ENCODE measurements around the gene TNNT2.

Gene TNNT2

GRCh38 chr1:201324306-201324705 is 53.2 kb downstream of the TNNT2 start (continued):
- TF ChIP-seq BACH2 (CRISPR knock-in tag; IDR thresholded peaks at IDR 0.05; ENCODE audit: borderline replicate concordance): no peak
- no peak for TF ChIP-seq GLIS3 (CRISPR knock-in tag; IDR thresholded peaks at IDR 0.05)
- TF ChIP-seq TCF4 (CRISPR knock-in tag; IDR thresholded peaks at IDR 0.05; ENCODE audit: borderline replicate concordance): no peak
- TF ChIP-seq RARB (CRISPR knock-in tag; IDR thresholded peaks at IDR 0.05): no peak
- TF ChIP-seq ZFP3 (CRISPR knock-in tag; IDR thresholded peaks at IDR 0.05): no peak
- TF ChIP-seq PPARA (CRISPR knock-in tag; IDR thresholded peaks at IDR 0.05; ENCODE audit: borderline replicate concordance): no peak
- no peak for TF ChIP-seq ZNF565 (CRISPR knock-in tag; conservative IDR thresholded peaks at IDR 0.05; ENCODE audit: low read depth)
- no peak for TF ChIP-seq OSR1 (CRISPR knock-in tag; IDR thresholded peaks at IDR 0.05)

- no peak for TF ChIP-seq ZFP3 (CRISPR knock-in tag; IDR thresholded peaks at IDR 0.05)
- TF ChIP-seq PPARA (CRISPR knock-in tag; IDR thresholded peaks at IDR 0.05; ENCODE audit: borderline replicate concordance): no peak
- TF ChIP-seq, protein P1, sequence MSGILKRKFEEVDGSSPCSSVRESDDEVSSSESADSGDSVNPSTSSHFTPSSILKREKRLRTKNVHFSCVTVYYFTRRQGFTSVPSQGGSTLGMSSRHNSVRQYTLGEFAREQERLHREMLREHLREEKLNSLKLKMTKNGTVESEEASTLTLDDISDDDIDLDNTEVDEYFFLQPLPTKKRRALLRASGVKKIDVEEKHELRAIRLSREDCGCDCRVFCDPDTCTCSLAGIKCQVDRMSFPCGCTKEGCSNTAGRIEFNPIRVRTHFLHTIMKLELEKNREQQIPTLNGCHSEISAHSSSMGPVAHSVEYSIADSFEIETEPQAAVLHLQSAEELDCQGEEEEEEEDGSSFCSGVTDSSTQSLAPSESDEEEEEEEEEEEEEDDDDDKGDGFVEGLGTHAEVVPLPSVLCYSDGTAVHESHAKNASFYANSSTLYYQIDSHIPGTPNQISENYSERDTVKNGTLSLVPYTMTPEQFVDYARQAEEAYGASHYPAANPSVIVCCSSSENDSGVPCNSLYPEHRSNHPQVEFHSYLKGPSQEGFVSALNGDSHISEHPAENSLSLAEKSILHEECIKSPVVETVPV (CRISPR knock-in tag; IDR thresholded peaks at IDR 0.05): no peak
- no peak for TF ChIP-seq CSDC2 (CRISPR knock-in tag; IDR thresholded peaks at IDR 0.05)
- TF ChIP-seq PATZ1 (CRISPR knock-in tag; IDR thresholded peaks at IDR 0.05; ENCODE audit: borderline replicate concordance): no peak
- no peak for TF ChIP-seq ZC3H10 (CRISPR knock-in tag; IDR thresholded peaks at IDR 0.05)
- no peak for TF ChIP-seq ESRRG (CRISPR knock-in tag; IDR thresholded peaks at IDR 0.05)
- no peak for TF ChIP-seq POU6F1 (CRISPR knock-in tag; IDR thresholded peaks at IDR 0.05; ENCODE audit: borderline replicate concordance, low read depth)
- TF ChIP-seq ZNF70 (CRISPR knock-in tag; IDR thresholded peaks at IDR 0.05): no peak
- TF ChIP-seq GLIS3 (CRISPR knock-in tag; IDR thresholded peaks at IDR 0.05): no peak
- no peak for TF ChIP-seq TCF4 (CRISPR knock-in tag; IDR thresholded peaks at IDR 0.05; ENCODE audit: borderline replicate concordance)
- no peak for TF ChIP-seq ISL1 (CRISPR knock-in tag; IDR thresholded peaks at IDR 0.05)
- TF ChIP-seq RARB (CRISPR knock-in tag; IDR thresholded peaks at IDR 0.05): no peak
- no peak for TF ChIP-seq ARNTL (CRISPR knock-in tag; IDR thresholded peaks at IDR 0.05; ENCODE audit: borderline replicate concordance, low read depth)
- no peak for TF ChIP-seq BACH2 (CRISPR knock-in tag; IDR thresholded peaks at IDR 0.05; ENCODE audit: borderline replicate concordance)
- TF ChIP-seq CREB5 (CRISPR knock-in tag; IDR thresholded peaks at IDR 0.05; ENCODE audit: low read depth): no peak
- no peak for TF ChIP-seq ZFP30 (CRISPR knock-in tag; IDR thresholded peaks at IDR 0.05)
- no peak for TF ChIP-seq ZNF565 (CRISPR knock-in tag; conservative IDR thresholded peaks at IDR 0.05; ENCODE audit: low read depth)
- no peak for TF ChIP-seq SNAI2 (CRISPR knock-in tag; IDR thresholded peaks at IDR 0.05)
Observed at GRCh38 chr1:201322653-201323510, 54.6 kb downstream of the TNNT2 start.

GRCh38 chr1:201321826-201322390 is 55.6 kb downstream of the TNNT2 start:
- TF ChIP-seq SNAI2 (CRISPR knock-in tag; IDR thresholded peaks at IDR 0.05) (no peak), ISL1 (CRISPR knock-in tag; IDR thresholded peaks at IDR 0.05) (no peak)
- no peak for ATAC-seq

More at GRCh38 chr1:201322653-201323510, 54.6 kb downstream of the TNNT2 start:
- no peak for ATAC-seq

DNA sequence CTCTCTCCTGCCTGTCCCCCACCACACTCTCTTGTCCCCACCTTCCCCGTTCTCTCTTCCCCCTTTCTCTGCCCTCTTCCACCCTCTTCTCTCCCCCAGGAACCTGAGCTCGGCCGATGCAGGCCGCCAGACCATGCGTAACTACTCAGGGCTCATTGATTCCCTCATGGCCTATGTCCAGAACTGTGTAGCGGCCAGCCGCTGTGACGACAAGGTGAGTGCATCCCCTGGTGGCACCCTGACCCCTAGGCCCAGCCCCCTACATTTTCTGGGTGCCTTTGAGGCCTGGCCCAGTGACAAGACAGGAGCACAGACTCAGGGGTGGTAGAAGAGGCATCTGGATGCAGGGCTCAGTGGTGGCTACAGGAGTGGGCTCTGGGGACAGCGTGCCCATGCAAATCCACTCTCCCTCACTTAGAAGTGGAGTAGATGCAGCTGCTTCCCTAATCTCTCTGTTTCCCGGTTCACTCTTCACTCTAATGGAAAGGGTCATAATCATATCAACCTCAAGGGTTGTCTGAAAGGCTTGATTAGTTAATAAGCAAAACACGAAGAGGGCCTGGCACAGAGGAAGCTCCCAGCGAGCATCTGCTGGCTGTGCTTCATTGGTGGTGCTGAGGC is 57.2 kb downstream of the TNNT2 start:
- TF ChIP-seq GLIS3 (CRISPR knock-in tag; IDR thresholded peaks at IDR 0.05) (no peak), ZNF70 (CRISPR knock-in tag; IDR thresholded peaks at IDR 0.05) (no peak), ZFP30 (CRISPR knock-in tag; IDR thresholded peaks at IDR 0.05) (no peak), ZFP3 (CRISPR knock-in tag; IDR thresholded peaks at IDR 0.05) (no peak), POU6F1 (CRISPR knock-in tag; IDR thresholded peaks at IDR 0.05; ENCODE audit: borderline replicate concordance, low read depth) (no peak), ESRRG (CRISPR knock-in tag; IDR thresholded peaks at IDR 0.05) (no peak), RARB (CRISPR knock-in tag; IDR thresholded peaks at IDR 0.05) (no peak), ISL1 (CRISPR knock-in tag; IDR thresholded peaks at IDR 0.05) (no peak)
- TF ChIP-seq, protein P2, sequence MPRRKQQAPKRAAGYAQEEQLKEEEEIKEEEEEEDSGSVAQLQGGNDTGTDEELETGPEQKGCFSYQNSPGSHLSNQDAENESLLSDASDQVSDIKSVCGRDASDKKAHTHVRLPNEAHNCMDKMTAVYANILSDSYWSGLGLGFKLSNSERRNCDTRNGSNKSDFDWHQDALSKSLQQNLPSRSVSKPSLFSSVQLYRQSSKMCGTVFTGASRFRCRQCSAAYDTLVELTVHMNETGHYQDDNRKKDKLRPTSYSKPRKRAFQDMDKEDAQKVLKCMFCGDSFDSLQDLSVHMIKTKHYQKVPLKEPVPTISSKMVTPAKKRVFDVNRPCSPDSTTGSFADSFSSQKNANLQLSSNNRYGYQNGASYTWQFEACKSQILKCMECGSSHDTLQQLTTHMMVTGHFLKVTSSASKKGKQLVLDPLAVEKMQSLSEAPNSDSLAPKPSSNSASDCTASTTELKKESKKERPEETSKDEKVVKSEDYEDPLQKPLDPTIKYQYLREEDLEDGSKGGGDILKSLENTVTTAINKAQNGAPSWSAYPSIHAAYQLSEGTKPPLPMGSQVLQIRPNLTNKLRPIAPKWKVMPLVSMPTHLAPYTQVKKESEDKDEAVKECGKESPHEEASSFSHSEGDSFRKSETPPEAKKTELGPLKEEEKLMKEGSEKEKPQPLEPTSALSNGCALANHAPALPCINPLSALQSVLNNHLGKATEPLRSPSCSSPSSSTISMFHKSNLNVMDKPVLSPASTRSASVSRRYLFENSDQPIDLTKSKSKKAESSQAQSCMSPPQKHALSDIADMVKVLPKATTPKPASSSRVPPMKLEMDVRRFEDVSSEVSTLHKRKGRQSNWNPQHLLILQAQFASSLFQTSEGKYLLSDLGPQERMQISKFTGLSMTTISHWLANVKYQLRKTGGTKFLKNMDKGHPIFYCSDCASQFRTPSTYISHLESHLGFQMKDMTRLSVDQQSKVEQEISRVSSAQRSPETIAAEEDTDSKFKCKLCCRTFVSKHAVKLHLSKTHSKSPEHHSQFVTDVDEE (CRISPR knock-in tag; IDR thresholded peaks at IDR 0.05): peak; percentile 28; the same call in 1 of the 2 replicates
- ATAC-seq: no peak; the same call in 2 of the 3 replicates
